H1 (cell line): ENCODE results near the gene ENPP3. TPM values are rescaled to one million over a fixed set of nuclear protein-coding genes. Genes with fewer than 3 reads are reported as not detected.

Experiments used
- CTCF ChIA-PET: fragments of 300-600 bp; sonication (Branson Sonifier 250); formaldehyde crosslinking; loops from one replicate; lab custom pipeline; 2021; ENCODE audit not compliant: partially characterized antibody; lab: Charles Lee
- POLR2A ChIA-PET: fragments of 300-600 bp; sonication (Branson Sonifier 250); formaldehyde crosslinking; loops from one replicate; lab custom pipeline; 2021; ENCODE audit warnings: inconsistent platforms; ENCODE audit not compliant: partially characterized antibody; lab: Charles Lee
- DNase-seq, 2 experiments: peaks; one replicate each; pipeline versions ENCODE4 v3.0.0 to v3.0.0-alpha.2; 2010 to 2022; ENCODE audit warnings: low spot score in 2 of 2, low read depth in 1 of 2, mixed read lengths in 1 of 2
- FAIRE-seq: peaks from 2 replicates; lab custom pipeline; 2011; peaks lifted over from hg19 to GRCh38; lab: Jason Lieb, UNC
- H2AFZ ChIP-seq: 2 replicates; pipeline ENCODE4 v1.8.1; 2012; ENCODE audit warnings: low read length, inconsistent platforms
- H2AK5ac ChIP-seq: 2 replicates; pipeline ENCODE4 v1.6.1; 2013; ENCODE audit warnings: low read depth, low read length
- H2BK120ac ChIP-seq: replicated peaks from 2 replicates; pipeline ENCODE3; 2013; ENCODE audit warnings: low read depth, low read length, inconsistent platforms
- H2BK12ac ChIP-seq: 2 replicates; pipeline ENCODE4 v1.6.1; 2013; ENCODE audit warnings: low read depth, low read length
- H2BK15ac ChIP-seq: 2 replicates; pipeline ENCODE4 v1.6.1; 2013; ENCODE audit warnings: low read length
- H2BK20ac ChIP-seq: 2 replicates; pipeline ENCODE4 v1.6.1; 2013; ENCODE audit warnings: low read length
- H2BK5ac ChIP-seq: 2 replicates; pipeline ENCODE4 v1.6.1; 2013; ENCODE audit warnings: low read depth, low read length
- H3K14ac ChIP-seq: 2 replicates; pipeline ENCODE4 v1.6.1; 2013; ENCODE audit warnings: inconsistent platforms; ENCODE audit not compliant: insufficient read length
- H3K18ac ChIP-seq: 2 replicates; pipeline ENCODE4 v1.6.1; 2013; ENCODE audit warnings: low read length; ENCODE audit errors: extremely low read depth
- H3K23ac ChIP-seq: 2 replicates; pipeline ENCODE4 v1.6.1; 2013; ENCODE audit warnings: inconsistent platforms; ENCODE audit not compliant: insufficient read length
- H3K23me2 ChIP-seq: 2 replicates; pipeline ENCODE4 v1.6.1; 2013; ENCODE audit warnings: low read depth, low read length
- H3K27ac ChIP-seq: 2 replicates; pipeline ENCODE4 v1.6.1; 2011; ENCODE audit warnings: low read depth, low read length, inconsistent platforms
- H3K27me3 ChIP-seq, 4 experiments: replicated peaks in 1 of 4; 1 replicate in 1 of 4; 2 replicates in 3 of 4; pipeline versions ENCODE4 v1.6.1 to v1.8.1; 2011 to 2013; ENCODE audit warnings: low read length in 3 of 4, mild to moderate bottlenecking in 3 of 4, inconsistent platforms in 2 of 4, mixed read lengths in 2 of 4, moderate library complexity in 1 of 4; ENCODE audit not compliant: control insufficient read depth in 3 of 4, insufficient read depth in 3 of 4; ENCODE audit errors: extremely low read depth in 1 of 4
- H3K36me3 ChIP-seq, 4 experiments: 2 replicates each; pipeline versions ENCODE4 v1.6.1 to v1.8.1; 2011 to 2013; ENCODE audit warnings: mild to moderate bottlenecking in 4 of 4, low read length in 3 of 4, moderate library complexity in 2 of 4, control low read depth in 1 of 4, inconsistent platforms in 1 of 4; ENCODE audit not compliant: insufficient read depth in 4 of 4, control insufficient read depth in 2 of 4
- H3K4ac ChIP-seq: replicated peaks from 2 replicates; pipeline ENCODE3; 2013; ENCODE audit warnings: low read length, low read depth, mixed read lengths, inconsistent platforms; ENCODE audit not compliant: insufficient read length
- H3K4me1 ChIP-seq, 4 experiments: replicated peaks in 1 of 4; 1 replicate in 1 of 4; 2 replicates in 3 of 4; pipeline versions ENCODE4 v1.6.1 to v1.8.1; 2011 to 2013; ENCODE audit warnings: low read length in 3 of 4, inconsistent platforms in 2 of 4, mixed read lengths in 1 of 4; ENCODE audit not compliant: insufficient read depth in 4 of 4, control insufficient read depth in 3 of 4
- H3K4me2 ChIP-seq, 2 experiments: 2 replicates each; pipeline versions ENCODE4 v1.6.1 to v1.8.1; 2011 to 2013; ENCODE audit warnings: low read depth in 2 of 2, low read length in 2 of 2, control low read depth in 1 of 2, inconsistent platforms in 1 of 2, mild to moderate bottlenecking in 1 of 2; ENCODE audit not compliant: insufficient read depth in 1 of 2
- H3K4me3 ChIP-seq, 4 experiments: fragments of 200-600, 300-600 bp in 1 of 4; sonication (generic), shearing (Covaris generic), sonication (Bioruptor Twin) in 1 of 4; 2 replicates each; pipeline versions ENCODE4 v1.5.1 to v1.8.1; 2011 to 2016; ENCODE audit warnings: low read length in 4 of 4, low read depth in 3 of 4, control low read depth in 2 of 4, inconsistent platforms in 2 of 4, mild to moderate bottlenecking in 2 of 4, mixed read lengths in 1 of 4, moderate library complexity in 1 of 4; ENCODE audit not compliant: insufficient read depth in 2 of 4; ENCODE audit errors: extremely low read depth in 1 of 4
- H3K56ac ChIP-seq: replicated peaks from 2 replicates; pipeline ENCODE3; 2013; ENCODE audit warnings: low read depth, mild to moderate bottlenecking, mixed read lengths, low read length, inconsistent platforms; ENCODE audit not compliant: insufficient read length
- H3K79me1 ChIP-seq: 2 replicates; pipeline ENCODE4 v1.6.1; 2013; ENCODE audit warnings: low read depth, low read length, control low read depth
- H3K79me2 ChIP-seq, 2 experiments: 2 replicates each; pipeline versions ENCODE4 v1.6.1 to v1.8.1; 2012 to 2013; ENCODE audit warnings: low read length in 2 of 2, mild to moderate bottlenecking in 2 of 2, inconsistent platforms in 1 of 2; ENCODE audit not compliant: insufficient read depth in 2 of 2, control insufficient read depth in 1 of 2
- H3K9ac ChIP-seq, 4 experiments: replicated peaks in 1 of 4; 1 replicate in 1 of 4; 2 replicates in 3 of 4; pipeline versions ENCODE4 v1.6.1 to v1.8.1; 2011 to 2013; ENCODE audit warnings: low read depth in 3 of 4, low read length in 3 of 4, control low read depth in 2 of 4, mild to moderate bottlenecking in 2 of 4, moderate library complexity in 2 of 4, inconsistent platforms in 1 of 4; ENCODE audit errors: extremely low read depth in 1 of 4
- H3K9me3 ChIP-seq, 2 experiments: 2 replicates each; pipeline versions ENCODE4 v1.6.1 to v1.8.1; 2012 to 2013; ENCODE audit warnings: mild to moderate bottlenecking in 2 of 2, moderate library complexity in 2 of 2, control low read depth in 1 of 2, inconsistent platforms in 1 of 2, low read depth in 1 of 2, low read length in 1 of 2, mixed read lengths in 1 of 2; ENCODE audit not compliant: insufficient read depth in 2 of 2
- H4K20me1 ChIP-seq, 2 experiments: replicated peaks in 1 of 2; 2 replicates each; pipeline versions ENCODE3 to v1.8.1; 2011 to 2013; ENCODE audit warnings: inconsistent platforms in 2 of 2, low read length in 2 of 2, mild to moderate bottlenecking in 1 of 2; ENCODE audit not compliant: insufficient read depth in 2 of 2, control insufficient read depth in 1 of 2
- H4K5ac ChIP-seq: 2 replicates; pipeline ENCODE4 v1.6.1; 2013; ENCODE audit warnings: low read length, low read depth, mixed read lengths, inconsistent platforms; ENCODE audit not compliant: insufficient read length
- H4K8ac ChIP-seq: 2 replicates; pipeline ENCODE4 v1.8.0; 2013; ENCODE audit warnings: mild to moderate bottlenecking, moderate library complexity, low read length, inconsistent platforms; ENCODE audit not compliant: insufficient read depth; ENCODE audit errors: extremely low read depth
- H4K91ac ChIP-seq: replicated peaks from 2 replicates; pipeline ENCODE3; 2013; ENCODE audit warnings: low read length, mixed read lengths, inconsistent platforms; ENCODE audit not compliant: insufficient read length
- BRCA1 ChIP-seq: IDR thresholded peaks from 2 replicates; pipeline ENCODE4 v1.6.1; 2012; ENCODE audit warnings: low read depth, low read length, improper control_type of control experiment
- CEBPB ChIP-seq: IDR thresholded peaks from 2 replicates; pipeline ENCODE4 v1.6.1; 2012; ENCODE audit warnings: low read depth, low read length
- CTBP2 ChIP-seq: IDR thresholded peaks from 2 replicates; pipeline ENCODE4 v1.7.0; 2011; ENCODE audit warnings: borderline replicate concordance, mild to moderate bottlenecking, moderate library complexity, mixed read lengths, low read length; ENCODE audit not compliant: insufficient read depth, insufficient read length
- EGR1 ChIP-seq: IDR thresholded peaks from 2 replicates; pipeline ENCODE4 v1.6.1; 2011; ENCODE audit warnings: low read depth, low read length, borderline replicate concordance
- EZH2 ChIP-seq: fragments of 200-600 bp; sonication (generic); IDR thresholded peaks from 2 replicates; pipeline ENCODE4 v1.7.1; 2012; ENCODE audit warnings: low read depth, mild to moderate bottlenecking, moderate library complexity, low read length, inconsistent platforms; ENCODE audit not compliant: severe bottlenecking
- GABPA ChIP-seq: IDR thresholded peaks from 2 replicates; pipeline ENCODE4 v1.6.1; 2011; ENCODE audit warnings: mild to moderate bottlenecking, low read length, moderate library complexity, borderline replicate concordance; ENCODE audit not compliant: insufficient read depth
- HDAC6 ChIP-seq: IDR thresholded peaks from one replicate; pipeline ENCODE4 v1.7.1; 2012; ENCODE audit warnings: low read depth, mild to moderate bottlenecking, inconsistent platforms, low read length, moderate library complexity
- NRF1 ChIP-seq: IDR thresholded peaks from 2 replicates; pipeline ENCODE4 v1.6.1; 2011; ENCODE audit warnings: mild to moderate bottlenecking, low read depth, low read length, improper control_type of control experiment
- RNF2 ChIP-seq: fragments of 200-900, 300-1000 bp; sonication (generic); IDR thresholded peaks from 2 replicates; pipeline ENCODE4 v1.7.1; 2016; ENCODE audit warnings: borderline replicate concordance, low read depth, mild to moderate bottlenecking, antibody characterized with exemption, low read length; ENCODE audit not compliant: poor library complexity, severe bottlenecking; ENCODE audit errors: missing control alignments
- SAP30 ChIP-seq: fragments of 300-600 bp; sonication (generic); IDR thresholded peaks from 2 replicates; pipeline ENCODE4 v1.7.1; 2012; ENCODE audit warnings: low read length, moderate library complexity, mild to moderate bottlenecking, inconsistent platforms; ENCODE audit not compliant: insufficient read depth, insufficient replicate concordance
- SIX5 ChIP-seq: IDR thresholded peaks from 2 replicates; pipeline ENCODE4 v1.6.1; 2011; ENCODE audit warnings: mild to moderate bottlenecking, low read depth, low read length
- SP2 ChIP-seq: IDR thresholded peaks from 2 replicates; pipeline ENCODE4 v1.6.1; 2012; ENCODE audit warnings: mild to moderate bottlenecking, low read length, inconsistent platforms
- TCF12 ChIP-seq: IDR thresholded peaks from 2 replicates; pipeline ENCODE4 v1.6.1; 2011; ENCODE audit warnings: low read depth, mild to moderate bottlenecking, low read length
- TEAD4 ChIP-seq: IDR thresholded peaks from 2 replicates; pipeline ENCODE4 v1.6.1; 2012; ENCODE audit warnings: low read depth, low read length, inconsistent platforms, mixed read lengths
- WGBS, 2 experiments: shearing (Covaris generic) in 1 of 2; methylation state at CpG; one replicate each; pipeline versions ENCODE4 v1.1.6 to v1.1.7; 2013 to 2015; ENCODE audit warnings: low lambda C conversion rate in 2 of 2, mixed read lengths in 2 of 2, inconsistent platforms in 1 of 2, low coverage in 1 of 2, missing lambda C conversion rate in 1 of 2; ENCODE audit not compliant: insufficient replicate concordance in 2 of 2, insufficient coverage in 1 of 2, insufficient read length in 1 of 2; ENCODE audit errors: extremely low coverage in 1 of 2, missing lambda C conversion rate in 1 of 2; 5-methylcytosine and 5-hydroxymethylcytosine counted together
- polyA plus RNA-seq, 7 experiments: library from polyadenylated mRNA; depleted of rRNA in 3 of 7; stranded (reverse) in 5 of 7; unstranded in 2 of 7; fragments of >200 nt in 5 of 7; fragments of 200-250 nt in 2 of 7; gene quantifications; 1 replicate in 5 of 7; 2 replicates in 1 of 7; 4 replicates in 1 of 7; pipeline versions ENCODE4 v1.2.1 to v1.2.3, GENCODE V29; 2011 to 2013; ENCODE audit warnings: missing spikeins in 2 of 7, mixed read lengths in 2 of 7
- total RNA-seq: library from RNA; stranded (reverse); fragmentation: NEBNext Ultra II Directional; extraction: Animal tissue kit (Norgen Biotek cat#: 25700); gene quantifications from 2 replicates; pipeline ENCODE4 v1.2.1, GENCODE V29; 2021

Gene ENPP3
- total and polyA plus RNA-seq, 2 of the 8 experiments (the other 6 are each of a cell fraction or from before 2014, with no cell fraction given), result 0.11 TPM; not detected in 1

DNA sequence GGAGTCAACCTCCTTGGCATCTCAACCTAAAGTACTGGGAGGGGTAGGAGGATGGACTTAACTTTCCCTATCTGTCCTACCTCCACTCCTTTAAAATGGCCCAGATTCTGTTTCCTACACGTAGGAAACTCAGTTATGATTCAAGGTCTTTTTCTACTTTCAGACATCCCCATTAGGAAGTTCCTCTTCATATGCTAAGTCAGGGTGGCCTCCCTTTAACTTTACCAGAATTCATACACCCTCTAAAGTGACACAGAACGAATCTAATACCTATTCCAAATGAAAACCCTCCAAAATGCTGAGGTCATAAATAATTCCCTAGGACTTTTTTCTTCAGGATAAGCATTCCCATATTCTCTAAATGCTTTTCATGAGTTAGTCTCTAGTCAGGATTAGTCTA is 48.5 kb upstream of the ENPP3 start:
- H3K4me1 ChIP-seq, result no peaks in the 10 kb centered on the region
- no peak for FAIRE-seq
- no peak for TF ChIP-seq SAP30
- no peak for TF ChIP-seq TCF12
- no peak for TF ChIP-seq GABPA
- no peak for TF ChIP-seq EZH2
- no peak for TF ChIP-seq SIX5
- TF ChIP-seq HDAC6, result no peak
- no peak for TF ChIP-seq TEAD4
- no peak for TF ChIP-seq RNF2
- TF ChIP-seq SP2, result no peak
- no peak for TF ChIP-seq CEBPB
- TF ChIP-seq EGR1, result no peak
- no peak for TF ChIP-seq CTBP2
- no peak for TF ChIP-seq BRCA1
- TF ChIP-seq NRF1, result no peak

More for the DNA sequence above, 48.5 kb upstream of the ENPP3 start:
- Histone ChIP-seq H3K27me3 (no peaks in the 10 kb centered on the region), H4K91ac (no peak overlapping the region), H2BK5ac (no peak overlapping the region), H3K27ac (no peak overlapping the region), H3K79me1 (no peaks in the 10 kb centered on the region), H2BK12ac (no peak overlapping the region), H2BK120ac (no peak overlapping the region), H3K9me3 (no peaks in the 10 kb centered on the region), H3K18ac (no peak overlapping the region), H2AFZ (no peak overlapping the region), H3K23ac (no peak overlapping the region), H2AK5ac (no peak overlapping the region), H3K4ac (no peak overlapping the region), H3K56ac (no peak overlapping the region), H2BK20ac (no peak overlapping the region), H3K4me2 (no peak overlapping the region), H3K4me3 (no peak overlapping the region), H3K79me2 (no peaks in the 10 kb centered on the region), H4K5ac (no peak overlapping the region), H4K8ac (no peak overlapping the region), H3K36me3 (peaks cover 0 to 50% (median 22%) of the 10 kb centered on the region in 4 experiments; a peak in 6 of 8 replicates), H3K14ac (no peak overlapping the region), H2BK15ac (no peak overlapping the region), H4K20me1 (no peaks in the 10 kb centered on the region), H3K9ac (no peak overlapping the region), H3K23me2 (no peaks in the 10 kb centered on the region)
- no peak for DNase-seq
- 75% methylated on average over 2 of the region's 2 CpGs; no CpG with 5 or more reads in 1 of the 2 experiments for WGBS, 2 experiments
- ChIA-PET POLR2A (no interaction called here), CTCF (no interaction called here)
